HepG2 (cell line): ENCODE results near the gene EEF1A2. TPM values are rescaled to one million over a fixed set of nuclear protein-coding genes. Genes with fewer than 3 reads are reported as not detected.
"Not testable (repeated sequence)": the region's sequence is repeated elsewhere in the genome, so short reads cannot be mapped to it uniquely, and the experiment has no call there.

ENCODE experiments used
- ATAC-seq: fragments of 200-7000 bp; cut with Tn5 transposase; 3 replicates; pipeline ENCODE4 v1.9.1; 2020; ENCODE audit warnings: mild to moderate bottlenecking, moderate library complexity
- BruUV-seq: library from RNA; stranded (reverse); fragments of 400-500 nt; replicated peaks from 2 replicates; lab custom pipeline; 2021; lab: Mats Ljungman, UMichigan
- CTCF ChIA-PET: fragments of 300-600 bp; formaldehyde crosslinking; extraction: SDS; loops from one replicate; lab custom pipeline; 2021; ENCODE audit warnings: low total read pairs, inconsistent platforms, low intra/inter-chr PET ratio; lab: Yijun Ruan, JAX
- POLR2A ChIA-PET: fragments of 350-600 bp; sonication (Branson Sonifier 250); formaldehyde crosslinking; loops from one replicate; lab custom pipeline; 2020; ENCODE audit warnings: antibody characterized with exemption, inconsistent platforms; lab: Yijun Ruan, JAX
- DNase-seq: peaks from one replicate; pipeline ENCODE4 v3.0.0-alpha.2; 2015; ENCODE audit warnings: low spot score
- FAIRE-seq: peaks from 3 replicates; lab custom pipeline; 2011; peaks lifted over from hg19 to GRCh38; lab: Jason Lieb, UNC
- H2AFZ ChIP-seq: one replicate; pipeline ENCODE4 v1.6.1; 2011; ENCODE audit warnings: low read length, inconsistent platforms
- H3K27ac ChIP-seq: fragments of 300-600 bp; 3 replicates; pipeline ENCODE4 v1.8.0; 2011; ENCODE audit warnings: mixed run types, mild to moderate bottlenecking, mixed read lengths, low read length, inconsistent platforms; ENCODE audit not compliant: insufficient read depth; ENCODE audit errors: extremely low read length
- H3K27me3 ChIP-seq, 2 experiments: fragments of 200-600 bp in 1 of 2; 2 replicates in 1 of 2; 3 replicates in 1 of 2; pipeline versions ENCODE4 v1.6.0 to v1.8.0; 2011; ENCODE audit warnings: low read length in 2 of 2, mild to moderate bottlenecking in 2 of 2, moderate library complexity in 2 of 2, inconsistent platforms in 1 of 2; ENCODE audit not compliant: insufficient read depth in 2 of 2, control insufficient read depth in 1 of 2
- H3K36me3 ChIP-seq, 2 experiments: fragments of 200-600 bp in 1 of 2; replicated peaks in 1 of 2; 2 replicates in 1 of 2; 3 replicates in 1 of 2; pipeline versions ENCODE4 v1.5.1 to v1.8.0; 2011; ENCODE audit warnings: low read length in 2 of 2, inconsistent platforms in 1 of 2; ENCODE audit not compliant: insufficient read depth in 2 of 2, control insufficient read depth in 1 of 2
- H3K4me1 ChIP-seq: 2 replicates; pipeline ENCODE4 v1.5.1; 2012; ENCODE audit warnings: low read length, inconsistent platforms; ENCODE audit not compliant: insufficient read depth
- H3K4me2 ChIP-seq: 2 replicates; pipeline ENCODE4 v1.6.0; 2011; ENCODE audit warnings: low read depth, low read length, inconsistent platforms
- H3K4me3 ChIP-seq, 3 experiments: fragments of 200-600 bp in 1 of 3; sonication (generic), shearing (Covaris generic) in 1 of 3; replicated peaks in 1 of 3; 2 replicates each; pipeline ENCODE4 v1.5.1; 2011 to 2016; ENCODE audit warnings: low read length in 3 of 3, inconsistent platforms in 2 of 3, low read depth in 2 of 3, mild to moderate bottlenecking in 2 of 3, control low read depth in 1 of 3, mixed read lengths in 1 of 3; ENCODE audit not compliant: insufficient read depth in 1 of 3
- H3K79me2 ChIP-seq: one replicate; pipeline ENCODE4 v1.6.1; 2011; ENCODE audit warnings: low read length, inconsistent platforms; ENCODE audit not compliant: insufficient read depth
- H3K9ac ChIP-seq: 2 replicates; pipeline ENCODE4 v1.6.0; 2011; ENCODE audit warnings: mild to moderate bottlenecking, low read depth, low read length, inconsistent platforms; ENCODE audit not compliant: insufficient read depth
- H3K9me3 ChIP-seq: 2 replicates; pipeline ENCODE4 v1.5.1; 2012; ENCODE audit warnings: mild to moderate bottlenecking, low read length
- H4K20me1 ChIP-seq: 2 replicates; pipeline ENCODE4 v1.6.0; 2011; ENCODE audit warnings: inconsistent platforms, mild to moderate bottlenecking, low read length, moderate library complexity; ENCODE audit not compliant: insufficient read depth
- MAFF ChIP-seq: IDR thresholded peaks from 2 replicates; pipeline ENCODE4 v1.6.1; 2011; ENCODE audit warnings: low read depth, low read length, improper control_type of control experiment
- MAFK ChIP-seq, 2 experiments: IDR thresholded peaks in 1 of 2; conservative IDR thresholded peaks in 1 of 2; 2 replicates each; pipeline ENCODE4 v1.6.1; 2011; ENCODE audit warnings: improper control_type of control experiment in 2 of 2, low read length in 2 of 2
- NRL ChIP-seq: sonication (generic); formaldehyde crosslinking; IDR thresholded peaks from 2 replicates; pipeline ENCODE4 v1.5.0; 2020; ENCODE audit warnings: missing genetic modification reagents, mild to moderate bottlenecking, moderate library complexity, borderline replicate concordance
- TGIF2 ChIP-seq: IDR thresholded peaks from 2 replicates; pipeline ENCODE4 v1.6.1; 2016; ENCODE audit warnings: control low read depth, missing compliant biosample characterization
- ZKSCAN1 ChIP-seq: fragments of 150-350 bp; IDR thresholded peaks from 2 replicates; pipeline ENCODE4 v1.6.1; 2014; ENCODE audit warnings: low read length
- WGBS: methylation state at CpG from one replicate; pipeline ENCODE4 v1.1.6; 2017; ENCODE audit warnings: low lambda C conversion rate; 5-methylcytosine and 5-hydroxymethylcytosine counted together
- in situ Hi-C: cut with HindIII; loops from 2 replicates; pipeline ENCODE4 v1.10.0; 2017; ENCODE audit warnings: low pct_unique_long_range_greater_than_20kb; ENCODE audit not compliant: extremely low pct_ligation_motif_present
- intact Hi-C: fragments of 100-400 bp; cut with micrococcal nuclease; formaldehyde crosslinking; loops from one replicate; pipeline ENCODE4 v1.10.0; 2022; ENCODE audit not compliant: unreplicated experiment
- polyA plus RNA-seq, 8 experiments: library from polyadenylated mRNA; depleted of rRNA in 3 of 8; stranded (reverse) in 7 of 8; unstranded in 1 of 8; fragments of >200 nt; fragmentation: Illumina TruSeq in 4 of 8; extraction: Trizol in 4 of 8; gene quantifications; 2 replicates each; pipeline versions ENCODE4 v1.2.1 to v1.2.3, GENCODE V29; 2011 to 2016; ENCODE audit warnings: low read depth in 4 of 8, missing spikeins in 1 of 8, mixed read lengths in 1 of 8; ENCODE audit not compliant: insufficient read depth in 1 of 8
- total RNA-seq, 5 experiments: library from RNA; depleted of rRNA; stranded (reverse); fragments of >200 nt; fragmentation: Illumina TruSeq; extraction: Trizol; gene quantifications; 2 replicates each; pipeline ENCODE4 v1.2.3, GENCODE V29; 2016; ENCODE audit warnings: low read depth in 1 of 5

Gene EEF1A2
- total and polyA plus RNA-seq, 2 of the 13 experiments (the other 11 are each of a cell fraction or from before 2014, with no cell fraction given) = 0.44 to 0.87 TPM

DNA sequence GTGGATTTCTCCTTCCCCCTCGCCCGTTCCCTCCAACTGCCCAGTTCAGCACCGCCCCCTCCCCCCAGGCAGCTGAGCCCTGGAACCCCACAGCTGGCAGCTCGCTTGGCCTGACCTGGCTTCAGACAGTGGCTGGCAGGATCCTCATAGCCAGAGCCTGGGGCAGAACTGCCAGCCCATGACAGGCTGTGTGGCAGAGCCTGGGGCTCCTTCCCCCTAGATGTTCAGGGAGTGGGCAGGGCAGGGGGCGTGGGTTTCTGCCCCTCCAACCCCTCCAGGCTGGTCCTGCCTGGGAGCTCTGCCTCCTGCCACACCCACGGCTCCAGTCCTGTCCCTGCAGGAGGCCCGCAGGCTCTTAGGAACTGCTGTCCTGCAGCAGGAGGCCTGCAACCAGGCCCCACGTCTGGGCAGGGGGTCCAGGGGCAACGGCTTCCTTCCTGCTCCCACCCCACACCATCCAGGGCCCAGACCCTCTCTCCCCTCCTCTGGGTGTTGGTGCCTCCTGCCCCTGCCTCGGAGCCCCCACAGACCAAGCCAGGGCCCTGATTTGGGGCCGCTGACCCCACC lies 16.8 kb downstream of the EEF1A2 start:
- H3K79me2 ChIP-seq = no peaks in the 10 kb centered on the region
- ChIA-PET CTCF (no interaction called here), POLR2A (no interaction called here)
- no peak for DNase-seq
- no peaks in the 10 kb centered on the region for H3K9me3 ChIP-seq
- in situ Hi-C loops (no loop called here), intact Hi-C loops (no loop called here)
- H3K4me3 ChIP-seq = no peak overlapping the region
- peaks cover 11% of the 10 kb centered on the region for H3K4me1 ChIP-seq
- H4K20me1 ChIP-seq = peaks cover 5% of the 10 kb centered on the region; the same call in 1 of the 2 replicates
- H2AFZ ChIP-seq = no peak overlapping the region
- no peak for FAIRE-seq
- H3K27ac ChIP-seq = no peak overlapping the region
- no peaks in the 10 kb centered on the region for H3K36me3 ChIP-seq
- H3K9ac ChIP-seq = no peak overlapping the region
- no TSS peak for BruUV-seq
- no peak overlapping the region for H3K4me2 ChIP-seq
- 8% methylated on average over 11 of the region's 11 CpGs for WGBS
- ATAC-seq = peak; percentile 4; the same call in 2 of the 3 replicates
- peaks cover 23 to 79% of the 10 kb centered on the region in 2 experiments for H3K27me3 ChIP-seq
- TF ChIP-seq ZKSCAN1 (no peak), NRL (CRISPR knock-in tag) (0 out of 2 replicates have a peak, but pooled peaks have one; percentile 9)

DNA sequence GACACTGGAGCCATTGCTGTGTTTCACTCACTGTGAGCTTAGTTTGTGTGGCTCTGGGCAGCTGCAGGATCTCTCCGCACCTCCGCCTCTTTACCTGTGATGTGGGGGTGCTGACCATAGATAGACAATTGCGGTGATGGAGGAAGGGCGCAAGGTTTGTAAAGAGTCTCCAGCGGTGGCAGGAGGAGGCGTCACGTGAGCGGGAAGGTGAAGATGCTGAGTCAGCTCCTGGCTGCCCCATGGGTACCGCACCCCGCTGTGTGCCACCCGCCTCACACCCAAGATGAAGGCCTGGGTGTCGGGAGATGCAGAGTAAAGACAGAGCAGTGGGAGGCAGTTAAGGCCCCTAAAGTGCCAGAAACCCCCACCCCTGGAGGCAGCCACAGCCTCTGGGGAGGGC lies 17.4 kb downstream of the EEF1A2 start:
- H3K4me2 ChIP-seq = no peak overlapping the region
- H3K27me3 ChIP-seq = peaks cover 26 to 84% of the 10 kb centered on the region in 2 experiments
- WGBS = 39% methylated on average over 12 of the region's 12 CpGs
- H3K4me3 ChIP-seq = no peak overlapping the region
- FAIRE-seq (no peak), DNase-seq (no peak), ATAC-seq (no peak)
- TF ChIP-seq TGIF2 = no peak
- peak; percentile 90 to 94 for TF ChIP-seq MAFK (conservative IDR thresholded peaks at IDR 0.05 in 1 of 2, IDR thresholded peaks at IDR 0.05 in 1 of 2; ENCODE audit: low read length in 2 of 2)
- TF ChIP-seq MAFF = peak; percentile 88
- no peak overlapping the region for H3K27ac ChIP-seq
- H3K4me1 ChIP-seq = peaks cover 11% of the 10 kb centered on the region
- peaks cover 5% of the 10 kb centered on the region; the same call in 1 of the 2 replicates for H4K20me1 ChIP-seq
- H3K9me3 ChIP-seq = no peaks in the 10 kb centered on the region
- POLR2A ChIA-PET = no interaction called here
- intact Hi-C loops = no loop called here
- H2AFZ ChIP-seq = no peak overlapping the region
- no peaks in the 10 kb centered on the region for H3K36me3 ChIP-seq
- in situ Hi-C loops = no loop called here
- CTCF ChIA-PET = no interaction called here
- no peak overlapping the region for H3K9ac ChIP-seq
- BruUV-seq = no TSS peak
- no peaks in the 10 kb centered on the region for H3K79me2 ChIP-seq

DNA sequence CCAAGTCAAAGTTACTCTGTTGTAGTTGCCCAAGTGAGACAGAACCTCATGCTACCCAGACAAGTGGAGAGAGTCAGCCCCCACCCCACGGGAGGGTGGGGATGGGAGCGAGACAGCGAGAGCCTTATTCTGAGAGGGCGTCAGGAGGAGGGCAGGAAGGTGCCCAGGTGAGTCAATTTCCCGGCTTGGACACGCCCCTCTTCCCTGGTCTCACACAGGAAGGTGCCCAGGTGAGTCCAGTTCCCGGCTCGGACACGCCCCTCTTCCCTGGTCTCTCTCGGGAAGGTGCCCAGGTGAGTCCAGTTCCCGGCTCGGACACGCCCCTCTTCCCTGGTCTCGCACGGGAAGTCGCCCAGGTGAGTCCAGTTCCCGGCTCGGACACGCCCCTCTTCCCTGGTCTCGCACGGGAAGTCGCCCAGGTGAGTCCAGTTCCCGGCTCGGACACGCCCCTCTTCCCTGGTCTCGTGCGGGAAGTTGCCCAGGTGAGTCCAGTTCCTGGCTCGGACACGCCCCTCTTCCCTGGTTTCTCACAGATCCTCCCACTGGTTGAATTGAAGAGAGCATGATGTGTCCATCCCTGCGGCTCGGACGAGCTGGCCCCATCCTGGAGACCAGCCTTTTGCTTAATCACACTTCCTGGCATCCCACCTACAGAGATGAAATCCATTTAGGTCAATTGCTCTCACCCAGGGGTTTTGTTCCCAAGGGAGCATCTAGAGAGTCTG lies 19.0 kb downstream of the EEF1A2 start:
- H3K4me1 ChIP-seq = peaks cover 11% of the 10 kb centered on the region
- peaks cover 28 to 89% of the 10 kb centered on the region in 2 experiments for H3K27me3 ChIP-seq
- H3K4me2 ChIP-seq, H3K79me2 ChIP-seq, intact Hi-C loops, POLR2A ChIA-PET, H3K4me3 ChIP-seq, DNase-seq, in situ Hi-C loops, H3K9ac ChIP-seq, H2AFZ ChIP-seq, ATAC-seq, H3K27ac ChIP-seq, H3K9me3 ChIP-seq, H4K20me1 ChIP-seq, CTCF ChIA-PET, H3K36me3 ChIP-seq, FAIRE-seq, BruUV-seq: not testable (repeated sequence)
- 35% methylated on average over 31 of the region's 32 CpGs for WGBS
